ENCODE data around the gene ARL15. TPM values are rescaled to one million over a fixed set of nuclear protein-coding genes. Genes with fewer than 3 reads are reported as not detected.

The ARL15 gene
- total RNA-seq, 1 experiment from 2014 or later, result 6.9 TPM

GRCh38 chr5:53884844-53885243, 425.5 kb downstream of the ARL15 start:
- ChIA-PET CTCF (no interaction called here), POLR2A (ENCODE audit: unreplicated experiment) (no interaction called here)
- no peak overlapping the region for H3K9ac ChIP-seq (ENCODE audit: low read length)
- no peaks in the 10 kb centered on the region for H4K20me1 ChIP-seq (ENCODE audit: low read length)
- no peak overlapping the region for H3K4me3 ChIP-seq (ENCODE audit: low read length)
- DNase-seq, result no peak
- TF ChIP-seq EZH2 (IDR thresholded peaks at IDR 0.05; ENCODE audit: low read length, unreplicated experiment) (no peak), EZH2phosphoT487 (IDR thresholded peaks at IDR 0.05; ENCODE audit: borderline replicate concordance, low read length) (no peak)
- TF ChIP-seq, protein P1, sequence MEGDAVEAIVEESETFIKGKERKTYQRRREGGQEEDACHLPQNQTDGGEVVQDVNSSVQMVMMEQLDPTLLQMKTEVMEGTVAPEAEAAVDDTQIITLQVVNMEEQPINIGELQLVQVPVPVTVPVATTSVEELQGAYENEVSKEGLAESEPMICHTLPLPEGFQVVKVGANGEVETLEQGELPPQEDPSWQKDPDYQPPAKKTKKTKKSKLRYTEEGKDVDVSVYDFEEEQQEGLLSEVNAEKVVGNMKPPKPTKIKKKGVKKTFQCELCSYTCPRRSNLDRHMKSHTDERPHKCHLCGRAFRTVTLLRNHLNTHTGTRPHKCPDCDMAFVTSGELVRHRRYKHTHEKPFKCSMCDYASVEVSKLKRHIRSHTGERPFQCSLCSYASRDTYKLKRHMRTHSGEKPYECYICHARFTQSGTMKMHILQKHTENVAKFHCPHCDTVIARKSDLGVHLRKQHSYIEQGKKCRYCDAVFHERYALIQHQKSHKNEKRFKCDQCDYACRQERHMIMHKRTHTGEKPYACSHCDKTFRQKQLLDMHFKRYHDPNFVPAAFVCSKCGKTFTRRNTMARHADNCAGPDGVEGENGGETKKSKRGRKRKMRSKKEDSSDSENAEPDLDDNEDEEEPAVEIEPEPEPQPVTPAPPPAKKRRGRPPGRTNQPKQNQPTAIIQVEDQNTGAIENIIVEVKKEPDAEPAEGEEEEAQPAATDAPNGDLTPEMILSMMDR (conservative IDR thresholded peaks at IDR 0.05; ENCODE audit: low read depth, low read length), result no peak
- ATAC-seq, result no peak
- no peak overlapping the region for H3K4me2 ChIP-seq (ENCODE audit: low read length)
- H3K9me2 ChIP-seq (replicated peaks; ENCODE audit: low read length), result no peaks in the 10 kb centered on the region
- no peaks in the 10 kb centered on the region for H3K4me1 ChIP-seq (ENCODE audit: insufficient read depth, low read length)
- intact Hi-C loops (cut with micrococcal nuclease), result no loop called here
- no TSS peak for BruUV-seq (replicated peaks)
- no peaks in the 10 kb centered on the region for H3K27me3 ChIP-seq (ENCODE audit: low read length)
- H3K9me3 ChIP-seq (ENCODE audit: low read length), result no peaks in the 10 kb centered on the region
- H3F3A ChIP-seq (ENCODE audit: low read length, unreplicated experiment), result no peaks in the 10 kb centered on the region
- no peak overlapping the region for H2AFZ ChIP-seq (ENCODE audit: low read length)
- no peaks in the 10 kb centered on the region for H3K36me3 ChIP-seq (ENCODE audit: low read depth, low read length)
- no peaks in the 10 kb centered on the region for H3K79me2 ChIP-seq (ENCODE audit: low read length)
- H3K27ac ChIP-seq (ENCODE audit: low read length), result no peak overlapping the region

DNA sequence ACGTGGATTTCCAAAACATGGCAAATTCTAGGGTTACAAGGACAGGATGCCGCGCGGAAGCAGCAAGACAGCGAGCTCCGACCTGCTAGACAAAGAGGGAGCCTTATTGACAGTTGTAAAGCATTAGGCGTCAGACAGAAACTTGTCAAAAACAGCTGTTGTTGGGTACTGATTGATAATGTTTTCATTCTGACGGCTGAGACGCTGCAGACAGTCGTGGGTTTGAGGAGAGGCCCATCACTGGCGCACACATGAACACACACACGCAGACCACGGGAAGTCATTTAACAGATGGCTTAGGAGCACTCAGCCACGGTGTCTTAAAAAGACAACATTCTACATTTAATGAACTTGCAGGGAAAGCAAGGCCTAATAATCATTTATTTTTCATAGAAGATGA, 426.0 kb downstream of the ARL15 start:
- no peaks in the 10 kb centered on the region for H4K20me1 ChIP-seq (ENCODE audit: low read length)
- BruUV-seq (replicated peaks), result no TSS peak
- H3K79me2 ChIP-seq (ENCODE audit: low read length), result no peaks in the 10 kb centered on the region
- POLR2A ChIA-PET (ENCODE audit: unreplicated experiment), result no interaction called here
- ATAC-seq (no peak), DNase-seq (no peak)
- intact Hi-C loops (cut with micrococcal nuclease), result no loop called here
- H2AFZ ChIP-seq (ENCODE audit: low read length), result no peak overlapping the region
- H3F3A ChIP-seq (ENCODE audit: low read length, unreplicated experiment), result no peaks in the 10 kb centered on the region
- H3K27me3 ChIP-seq (ENCODE audit: low read length), result no peaks in the 10 kb centered on the region
- no peak overlapping the region for H3K4me3 ChIP-seq (ENCODE audit: low read length)
- H3K9me2 ChIP-seq (replicated peaks; ENCODE audit: low read length), result no peaks in the 10 kb centered on the region
- H3K4me1 ChIP-seq (ENCODE audit: insufficient read depth, low read length), result no peaks in the 10 kb centered on the region
- TF ChIP-seq EZH2 (IDR thresholded peaks at IDR 0.05; ENCODE audit: low read length, unreplicated experiment) (no peak), EZH2phosphoT487 (IDR thresholded peaks at IDR 0.05; ENCODE audit: borderline replicate concordance, low read length) (no peak)
- TF ChIP-seq, protein P1 (conservative IDR thresholded peaks at IDR 0.05; ENCODE audit: low read depth, low read length), result no peak
- no peak overlapping the region for H3K27ac ChIP-seq (ENCODE audit: low read length)
- H3K9me3 ChIP-seq (ENCODE audit: low read length), result no peaks in the 10 kb centered on the region
- CTCF ChIA-PET, result no interaction called here
- no peak overlapping the region for H3K9ac ChIP-seq (ENCODE audit: low read length)
- no peaks in the 10 kb centered on the region for H3K36me3 ChIP-seq (ENCODE audit: low read depth, low read length)
- H3K4me2 ChIP-seq (ENCODE audit: low read length), result no peak overlapping the region

GRCh38 chr5:53882676-53883031, 427.7 kb downstream of the ARL15 start:
- ChIA-PET CTCF (no interaction called here), POLR2A (ENCODE audit: unreplicated experiment) (no interaction called here)
- no peaks in the 10 kb centered on the region for H3K4me1 ChIP-seq (ENCODE audit: insufficient read depth, low read length)
- no peak overlapping the region for H3K4me2 ChIP-seq (ENCODE audit: low read length)
- DNase-seq (no peak), ATAC-seq (no peak)
- no peaks in the 10 kb centered on the region for H3K9me3 ChIP-seq (ENCODE audit: low read length)
- no peak overlapping the region for H3K9ac ChIP-seq (ENCODE audit: low read length)
- H3K9me2 ChIP-seq (replicated peaks; ENCODE audit: low read length), result no peaks in the 10 kb centered on the region
- H3K36me3 ChIP-seq (ENCODE audit: low read depth, low read length), result no peaks in the 10 kb centered on the region
- no peak overlapping the region for H3K27ac ChIP-seq (ENCODE audit: low read length)
- no peaks in the 10 kb centered on the region for H3F3A ChIP-seq (ENCODE audit: low read length, unreplicated experiment)
- no TSS peak for BruUV-seq (replicated peaks)
- H3K27me3 ChIP-seq (ENCODE audit: low read length), result no peaks in the 10 kb centered on the region
- H3K4me3 ChIP-seq (ENCODE audit: low read length), result no peak overlapping the region
- no peaks in the 10 kb centered on the region for H3K79me2 ChIP-seq (ENCODE audit: low read length)
- intact Hi-C loops (cut with micrococcal nuclease), result no loop called here
- TF ChIP-seq, protein P1 (conservative IDR thresholded peaks at IDR 0.05; ENCODE audit: low read depth, low read length), result no peak
- TF ChIP-seq EZH2phosphoT487 (IDR thresholded peaks at IDR 0.05; ENCODE audit: borderline replicate concordance, low read length) (no peak), EZH2 (IDR thresholded peaks at IDR 0.05; ENCODE audit: low read length, unreplicated experiment) (no peak)
- no peaks in the 10 kb centered on the region for H4K20me1 ChIP-seq (ENCODE audit: low read length)
- H2AFZ ChIP-seq (ENCODE audit: low read length), result no peak overlapping the region

Measured in PC-3 (cell line).